Dermis microvascular lymphatic vessel endothelial cell (primary cell): ENCODE measurements around the gene EFCAB9. TPM values are rescaled to one million over a fixed set of nuclear protein-coding genes. Genes with fewer than 3 reads are reported as not detected.
A peak's percentile ranks its signal among the peaks of the same experiment; 100 is the strongest.
"Not testable (repeated sequence)": the region's sequence is repeated elsewhere in the genome, so short reads cannot be mapped to it uniquely, and the experiment has no call there.

ENCODE experiments used
- DNase-seq, 2 donors: peaks; one replicate each; pipeline versions ENCODE4 v3.0.0 to v3.0.0-alpha.2; 2010; ENCODE audit warnings: low read depth in 2 of 2
- total RNA-seq: library from RNA; depleted of rRNA; stranded (reverse); fragments of >200 nt; gene quantifications from 2 replicates; pipeline ENCODE4 v1.2.1, GENCODE V29; 2014

Gene EFCAB9
- not detected in 2 replicates for total RNA-seq

- DNase-seq = no peak
These were observed at the start of gene EFCAB9 for GRCh38 chr5:172193872-172194271. EFCAB9 (plus strand) TSS chr5:172194172; CDS start chr5:172194173, 1 bp downstream.

GRCh38 chr5:172144291-172144815 lies 49.6 kb upstream of the EFCAB9 start:
- no peak for DNase-seq

GRCh38 chr5:172144931-172145869 lies 48.8 kb upstream of the EFCAB9 start:
- DNase-seq = no peak

- no peak for DNase-seq
These were observed 47.9 kb upstream of the EFCAB9 start for GRCh38 chr5:172145870-172146747.

- no peak for DNase-seq
These were observed 47.3 kb upstream of the EFCAB9 start for GRCh38 chr5:172146748-172147092.

GRCh38 chr5:172147857-172148256 lies 46.1 kb upstream of the EFCAB9 start:
- DNase-seq = no peak

- no peak for DNase-seq
These were observed 45.6 kb upstream of the EFCAB9 start for GRCh38 chr5:172148381-172148780.

GRCh38 chr5:172149073-172149472 lies 44.9 kb upstream of the EFCAB9 start:
- DNase-seq = peak in 1 of 2 donors; percentile 53

GRCh38 chr5:172149481-172149880 lies 44.5 kb upstream of the EFCAB9 start:
- DNase-seq = not testable (repeated sequence)

- no peak for DNase-seq
These were observed 43.2 kb upstream of the EFCAB9 start for GRCh38 chr5:172150514-172151425.

GRCh38 chr5:172151661-172152210 lies 42.2 kb upstream of the EFCAB9 start:
- no peak for DNase-seq

GRCh38 chr5:172153695-172154094 lies 40.3 kb upstream of the EFCAB9 start:
- no peak for DNase-seq

GRCh38 chr5:172155101-172155500 lies 38.9 kb upstream of the EFCAB9 start:
- not testable (repeated sequence) for DNase-seq

- peak; percentile 86 to 97 for DNase-seq
These were observed 37.4 kb upstream of the EFCAB9 start for GRCh38 chr5:172156541-172156994.

GRCh38 chr5:172159016-172159415 lies 35.0 kb upstream of the EFCAB9 start:
- DNase-seq = no peak

- no peak for DNase-seq
These were observed 33.5 kb upstream of the EFCAB9 start for GRCh38 chr5:172160506-172160905.

- DNase-seq = no peak
These were observed 31.5 kb upstream of the EFCAB9 start for GRCh38 chr5:172162323-172162986.

GRCh38 chr5:172162987-172163343 lies 31.0 kb upstream of the EFCAB9 start:
- no peak for DNase-seq

GRCh38 chr5:172163346-172163745 lies 30.6 kb upstream of the EFCAB9 start:
- DNase-seq = no peak

- DNase-seq = no peak
These were observed 29.2 kb upstream of the EFCAB9 start for GRCh38 chr5:172164769-172165212.
